Caco-2 (cell line): Measurements from ENCODE around the gene PTAR1. TPM values are rescaled to one million over a fixed set of nuclear protein-coding genes. Genes with fewer than 3 reads are reported as not detected.

ENCODE experiments used
- BruUV-seq: library from RNA; stranded (reverse); fragments of 400-500 nt; replicated peaks from 2 replicates; lab custom pipeline; 2021; lab: Mats Ljungman, UMichigan
- CTCF ChIA-PET: fragments of 300-600 bp; sonication (Branson Sonifier 250); formaldehyde crosslinking; loops from one replicate; lab custom pipeline; 2022; ENCODE audit warnings: antibody characterized with exemption; lab: Charles Lee
- POLR2A ChIA-PET: fragments of 300-600 bp; sonication (Branson Sonifier 250); formaldehyde crosslinking; loops from one replicate; lab custom pipeline; 2022; ENCODE audit warnings: antibody characterized with exemption; lab: Charles Lee
- DNase-seq, 2 experiments: peaks; one replicate each; pipeline versions ENCODE4 v3.0.0 to v3.0.0-alpha.2; 2020 to 2022
- H3K27me3 ChIP-seq: replicated peaks from 2 replicates; pipeline ENCODE4 v1.6.0; 2011; ENCODE audit warnings: low read length; ENCODE audit not compliant: control insufficient read depth, insufficient read depth
- H3K36me3 ChIP-seq: 2 replicates; pipeline ENCODE4 v1.5.1; 2011; ENCODE audit warnings: low read length; ENCODE audit not compliant: control insufficient read depth, insufficient read depth
- H3K4me1 ChIP-seq: fragments of 250-450 bp; sonication (Bioruptor Pico); 2 replicates; pipeline ENCODE4 v1.5.1; 2020; ENCODE audit warnings: mild to moderate bottlenecking
- H3K4me3 ChIP-seq: 2 replicates; pipeline ENCODE4 v1.5.1; 2011; ENCODE audit warnings: low read depth, mild to moderate bottlenecking, control low read depth, low read length
- H3K9me3 ChIP-seq: fragments of 250-450 bp; sonication (Bioruptor Pico); 2 replicates; pipeline ENCODE4 v1.5.1; 2020; ENCODE audit warnings: mild to moderate bottlenecking, moderate library complexity
- H3K27ac Mint-ChIP-seq: one replicate; pipeline ENCODE4 v1.8.0; 2022; ENCODE audit warnings: mixed read lengths; ENCODE audit not compliant: unreplicated experiment
- H3K27me3 Mint-ChIP-seq: one replicate; pipeline ENCODE4 v1.8.0; 2022; ENCODE audit warnings: mixed read lengths; ENCODE audit not compliant: insufficient read depth, unreplicated experiment
- H3K36me3 Mint-ChIP-seq: one replicate; pipeline ENCODE4 v1.8.0; 2022; ENCODE audit warnings: mild to moderate bottlenecking, mixed read lengths; ENCODE audit not compliant: insufficient read depth, unreplicated experiment
- H3K4me1 Mint-ChIP-seq: one replicate; pipeline ENCODE4 v1.8.0; 2022; ENCODE audit warnings: low read depth, mixed read lengths; ENCODE audit not compliant: unreplicated experiment
- H3K4me3 Mint-ChIP-seq: one replicate; pipeline ENCODE4 v1.8.0; 2022; ENCODE audit warnings: mild to moderate bottlenecking, moderate library complexity, mixed read lengths; ENCODE audit not compliant: unreplicated experiment
- H3K9me3 Mint-ChIP-seq: one replicate; pipeline ENCODE4 v1.8.0; 2022; ENCODE audit warnings: mixed read lengths; ENCODE audit not compliant: unreplicated experiment
- intact Hi-C: fragments of 100-400 bp; cut with micrococcal nuclease; formaldehyde crosslinking; loops from one replicate; pipeline ENCODE4 v1.10.0; 2022; ENCODE audit not compliant: unreplicated experiment
- total RNA-seq: library from RNA; stranded (reverse); gene quantifications from 2 replicates; pipeline ENCODE4 v1.2.3, GENCODE V29; 2022
- TF ChIP-seq, protein P1 (sequence below), 2 experiments: fragments of 200-600 bp in 1 of 2; IDR thresholded peaks; 1 replicate in 1 of 2; 2 replicates in 1 of 2; pipeline versions ENCODE4 v1.5.1 to v1.8.0; 2011 to 2022; ENCODE audit warnings: antibody characterized with exemption in 1 of 2, control low read depth in 1 of 2, inconsistent platforms in 1 of 2, low read depth in 1 of 2, low read length in 1 of 2, mild to moderate bottlenecking in 1 of 2, moderate library complexity in 1 of 2; ENCODE audit not compliant: insufficient read depth in 1 of 2, severe bottlenecking in 1 of 2, unreplicated experiment in 1 of 2

The PTAR1 gene
- total RNA-seq, 1 experiment from 2014 or later: 16.5 TPM

DNA sequence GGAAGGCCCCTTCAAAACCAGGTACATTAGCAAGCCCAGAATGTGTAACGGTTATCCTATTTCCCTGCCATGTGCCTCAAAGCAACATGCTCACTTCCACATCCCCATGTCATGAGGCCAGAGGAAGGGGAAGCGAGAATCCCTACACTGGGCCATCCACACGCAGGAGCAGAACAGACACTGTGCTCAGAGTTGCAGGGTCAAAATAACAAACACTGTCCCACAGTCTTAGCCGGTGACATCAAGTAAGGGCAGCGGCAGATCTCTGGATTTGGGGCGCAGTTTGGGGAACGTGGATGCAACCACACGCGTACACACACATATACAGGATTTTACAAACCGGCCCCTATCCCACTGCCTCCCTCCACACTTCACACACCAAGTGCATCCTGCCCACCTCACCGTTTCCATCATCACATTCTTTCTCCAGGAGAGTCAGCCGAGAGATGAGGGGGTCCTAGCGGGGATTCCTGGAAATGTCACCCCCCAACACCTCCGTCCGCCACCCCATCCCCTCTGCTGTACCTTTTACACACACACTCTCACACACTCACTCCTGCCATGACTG lies 88.4 kb downstream of the PTAR1 start:
- H3K4me1 Mint-ChIP-seq: no peaks in the 10 kb centered on the region

DNA sequence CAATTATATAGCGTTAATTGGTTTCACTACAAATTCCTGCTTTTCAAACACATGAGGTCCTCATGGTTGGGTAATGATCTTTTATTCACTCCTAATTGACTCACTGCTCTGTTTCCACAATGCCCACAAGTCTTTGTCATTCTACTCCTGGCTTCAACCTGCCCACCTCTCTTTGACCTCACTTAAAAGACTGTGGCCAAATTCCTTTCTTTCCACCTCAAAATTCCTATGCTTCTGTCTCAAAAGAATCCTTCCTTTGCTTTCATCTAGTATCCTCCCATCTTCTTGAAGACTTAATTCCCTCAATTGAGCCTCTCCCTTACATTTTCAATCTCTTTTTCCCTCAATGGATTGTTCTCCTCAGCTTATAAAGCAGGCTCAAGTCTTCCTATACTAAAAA lies 92.5 kb downstream of the PTAR1 start:
- DNase-seq: no peak
- CTCF ChIA-PET: no interaction called here
- peaks cover 3% of the 10 kb centered on the region for H3K27me3 Mint-ChIP-seq
- POLR2A ChIA-PET: no interaction called here
- H3K4me3 Mint-ChIP-seq: no peak overlapping the region
- Histone ChIP-seq H3K4me3 (no peak overlapping the region), H3K27me3 (no peaks in the 10 kb centered on the region), H3K4me1 (no peaks in the 10 kb centered on the region), H3K9me3 (no peaks in the 10 kb centered on the region), H3K36me3 (no peaks in the 10 kb centered on the region)
- H3K9me3 Mint-ChIP-seq: no peaks in the 10 kb centered on the region
- no peak overlapping the region for H3K27ac Mint-ChIP-seq
- TF ChIP-seq, protein P1, sequence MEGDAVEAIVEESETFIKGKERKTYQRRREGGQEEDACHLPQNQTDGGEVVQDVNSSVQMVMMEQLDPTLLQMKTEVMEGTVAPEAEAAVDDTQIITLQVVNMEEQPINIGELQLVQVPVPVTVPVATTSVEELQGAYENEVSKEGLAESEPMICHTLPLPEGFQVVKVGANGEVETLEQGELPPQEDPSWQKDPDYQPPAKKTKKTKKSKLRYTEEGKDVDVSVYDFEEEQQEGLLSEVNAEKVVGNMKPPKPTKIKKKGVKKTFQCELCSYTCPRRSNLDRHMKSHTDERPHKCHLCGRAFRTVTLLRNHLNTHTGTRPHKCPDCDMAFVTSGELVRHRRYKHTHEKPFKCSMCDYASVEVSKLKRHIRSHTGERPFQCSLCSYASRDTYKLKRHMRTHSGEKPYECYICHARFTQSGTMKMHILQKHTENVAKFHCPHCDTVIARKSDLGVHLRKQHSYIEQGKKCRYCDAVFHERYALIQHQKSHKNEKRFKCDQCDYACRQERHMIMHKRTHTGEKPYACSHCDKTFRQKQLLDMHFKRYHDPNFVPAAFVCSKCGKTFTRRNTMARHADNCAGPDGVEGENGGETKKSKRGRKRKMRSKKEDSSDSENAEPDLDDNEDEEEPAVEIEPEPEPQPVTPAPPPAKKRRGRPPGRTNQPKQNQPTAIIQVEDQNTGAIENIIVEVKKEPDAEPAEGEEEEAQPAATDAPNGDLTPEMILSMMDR (IDR thresholded peaks at IDR 0.05; ENCODE audit: insufficient read depth in 1 of 2, low read depth in 1 of 2, low read length in 1 of 2, severe bottlenecking in 1 of 2, unreplicated experiment in 1 of 2): no peak
- BruUV-seq: no TSS peak
- H3K4me1 Mint-ChIP-seq: no peaks in the 10 kb centered on the region
- intact Hi-C loops: no loop called here
- H3K36me3 Mint-ChIP-seq: peaks cover 5% of the 10 kb centered on the region

More for the DNA sequence above, 88.4 kb downstream of the PTAR1 start:
- TF ChIP-seq, protein P1 (IDR thresholded peaks at IDR 0.05; ENCODE audit: insufficient read depth in 1 of 2, low read depth in 1 of 2, low read length in 1 of 2, severe bottlenecking in 1 of 2, unreplicated experiment in 1 of 2): no peak
- Histone ChIP-seq H3K9me3 (no peaks in the 10 kb centered on the region), H3K27me3 (no peaks in the 10 kb centered on the region), H3K36me3 (no peaks in the 10 kb centered on the region), H3K4me1 (no peaks in the 10 kb centered on the region), H3K4me3 (no peak overlapping the region)
- Mint-ChIP-seq H3K36me3 (peaks cover 5% of the 10 kb centered on the region), H3K27me3 (peaks cover 3% of the 10 kb centered on the region), H3K9me3 (no peaks in the 10 kb centered on the region), H3K27ac (no peak overlapping the region), H3K4me3 (no peak overlapping the region)
- CTCF ChIA-PET: no interaction called here
- POLR2A ChIA-PET: no interaction called here
- no peak for DNase-seq
- no TSS peak for BruUV-seq
- intact Hi-C loops: no loop called here

DNA sequence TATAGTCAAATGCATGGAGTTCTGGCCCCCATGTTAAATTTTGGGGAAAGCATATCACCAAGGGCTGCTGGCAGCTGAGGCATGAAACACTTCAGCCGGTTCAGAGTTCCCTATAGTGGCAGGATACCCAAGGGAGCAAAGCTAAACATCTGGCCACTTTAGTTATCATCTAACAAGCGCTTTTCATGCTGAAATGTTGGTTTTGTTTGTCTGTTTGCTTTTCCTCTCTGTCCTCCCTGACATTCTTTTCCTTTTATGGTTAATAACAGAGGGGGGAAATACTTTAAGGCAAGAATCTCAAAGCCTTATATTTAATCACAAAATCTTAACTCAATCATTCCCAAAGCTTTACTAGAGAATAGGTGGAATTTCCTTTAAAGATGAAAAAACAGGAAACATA lies 99.5 kb downstream of the PTAR1 start:
- no peaks in the 10 kb centered on the region for H3K36me3 ChIP-seq
- Mint-ChIP-seq H3K27ac (no peak overlapping the region), H3K36me3 (no peaks in the 10 kb centered on the region), H3K27me3 (no peaks in the 10 kb centered on the region), H3K9me3 (no peaks in the 10 kb centered on the region), H3K4me3 (no peak overlapping the region), H3K4me1 (no peaks in the 10 kb centered on the region)
- no TSS peak for BruUV-seq
- intact Hi-C loops: no loop called here
- no peaks in the 10 kb centered on the region for H3K4me1 ChIP-seq
- TF ChIP-seq, protein P1 (IDR thresholded peaks at IDR 0.05; ENCODE audit: insufficient read depth in 1 of 2, low read depth in 1 of 2, low read length in 1 of 2, severe bottlenecking in 1 of 2, unreplicated experiment in 1 of 2): no peak
- H3K9me3 ChIP-seq: no peaks in the 10 kb centered on the region
- no peaks in the 10 kb centered on the region for H3K27me3 ChIP-seq
- H3K4me3 ChIP-seq: no peak overlapping the region
- POLR2A ChIA-PET: no interaction called here
- DNase-seq: no peak
- CTCF ChIA-PET: no interaction called here

Other genes starting within 250 kb of the PTAR1 start
- 0.32 and 0.34 TPM in 2 replicates for gene APBA1, start 87.6 kb downstream of the PTAR1 start, total RNA-seq
- not detected in 2 replicates for gene CFAP95, start 60.8 kb upstream of the PTAR1 start, total RNA-seq